Astrocyte of the cerebellum (primary cell): ENCODE measurements around the gene SLC27A6.

Experiments used
- DNase-seq: peaks from one replicate; pipeline ENCODE4 v3.0.0-alpha.2; 2011; ENCODE audit warnings: low read depth
- H3K4me3 ChIP-seq: 2 replicates; pipeline ENCODE4 v1.5.1; 2011; ENCODE audit warnings: mild to moderate bottlenecking, low read depth, low read length, moderate library complexity
- CTCF ChIP-seq: IDR thresholded peaks from 2 replicates; pipeline ENCODE4 v1.5.1; 2012; ENCODE audit warnings: low read length, low read depth, moderate library complexity, mild to moderate bottlenecking; ENCODE audit errors: missing control alignments
- in situ Hi-C: cut with HindIII; loops from 2 replicates; pipeline ENCODE4 v1.10.0; 2017; ENCODE audit warnings: low sequenced_read_pairs

SLC27A6 gene

GRCh38 chr5:128973244-128973643 lies 8.0 kb downstream of the SLC27A6 start:
- in situ Hi-C loops: no loop called here
- H3K4me3 ChIP-seq: no peak overlapping the region
- no peak for DNase-seq
- TF ChIP-seq CTCF: no peak

- in situ Hi-C loops: no loop called here
Measured at GRCh38 chr5:128974567-128974966, 9.3 kb downstream of the SLC27A6 start.

GRCh38 chr5:128979761-128980160 lies 14.5 kb downstream of the SLC27A6 start:
- no peak for DNase-seq
- in situ Hi-C loops: no loop called here

More at GRCh38 chr5:128974567-128974966, 9.3 kb downstream of the SLC27A6 start:
- no peak for TF ChIP-seq CTCF
- no peak overlapping the region for H3K4me3 ChIP-seq
- no peak for DNase-seq

GRCh38 chr5:128980917-128981316 lies 15.6 kb downstream of the SLC27A6 start:
- in situ Hi-C loops: no loop called here
- no peak for DNase-seq
- H3K4me3 ChIP-seq: no peak overlapping the region
- no peak for TF ChIP-seq CTCF

More at GRCh38 chr5:128979761-128980160, 14.5 kb downstream of the SLC27A6 start:
- H3K4me3 ChIP-seq: no peak overlapping the region
- TF ChIP-seq CTCF: no peak

DNA sequence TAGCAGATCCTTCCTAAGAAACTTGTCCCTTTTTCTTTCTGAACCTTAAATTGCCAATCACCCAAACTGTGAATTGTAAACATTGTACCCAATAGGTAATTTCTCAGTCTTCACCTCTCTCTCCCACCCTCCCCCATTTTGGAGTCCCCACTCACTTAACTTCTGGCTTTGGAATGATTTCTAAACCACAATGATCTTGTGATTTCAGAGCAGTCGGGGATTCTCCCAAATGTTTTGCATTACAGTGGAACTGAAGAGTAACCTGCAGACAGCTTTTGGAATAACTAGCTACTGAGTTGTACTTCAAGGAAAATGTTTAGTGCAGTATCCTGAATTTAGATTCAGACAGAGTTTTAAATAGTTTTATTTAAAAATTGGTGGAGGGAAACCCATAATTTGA lies 19.2 kb downstream of the SLC27A6 start:
- no peak for DNase-seq
- in situ Hi-C loops: no loop called here
- TF ChIP-seq CTCF: no peak
- H3K4me3 ChIP-seq: no peak overlapping the region

DNA sequence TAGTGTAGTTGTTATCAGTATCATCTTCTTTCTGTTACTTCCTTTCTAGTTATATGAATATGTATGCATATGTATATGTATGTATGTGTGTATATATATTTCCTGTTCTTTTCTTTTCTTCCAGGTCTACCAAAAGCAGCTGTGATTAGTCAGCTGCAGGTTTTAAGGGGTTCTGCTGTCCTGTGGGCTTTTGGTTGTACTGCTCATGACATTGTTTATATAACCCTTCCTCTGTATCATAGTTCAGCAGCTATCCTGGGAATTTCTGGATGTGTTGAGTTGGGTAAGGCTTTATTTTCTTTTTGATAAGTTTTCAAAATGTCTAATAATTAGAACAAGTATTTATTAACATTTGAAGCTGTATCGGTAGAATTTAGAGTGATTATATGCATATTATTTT lies 23.2 kb downstream of the SLC27A6 start:
- no peak overlapping the region for H3K4me3 ChIP-seq
- no peak for DNase-seq
- no peak for TF ChIP-seq CTCF
- in situ Hi-C loops: no loop called here
